ENCODE results near the gene CFAP70. TPM values are rescaled to one million over a fixed set of nuclear protein-coding genes. Genes with fewer than 3 reads are reported as not detected.

The CFAP70 gene
- total RNA-seq, 1 donor from 2014 or later, result 1.7 TPM

DNA sequence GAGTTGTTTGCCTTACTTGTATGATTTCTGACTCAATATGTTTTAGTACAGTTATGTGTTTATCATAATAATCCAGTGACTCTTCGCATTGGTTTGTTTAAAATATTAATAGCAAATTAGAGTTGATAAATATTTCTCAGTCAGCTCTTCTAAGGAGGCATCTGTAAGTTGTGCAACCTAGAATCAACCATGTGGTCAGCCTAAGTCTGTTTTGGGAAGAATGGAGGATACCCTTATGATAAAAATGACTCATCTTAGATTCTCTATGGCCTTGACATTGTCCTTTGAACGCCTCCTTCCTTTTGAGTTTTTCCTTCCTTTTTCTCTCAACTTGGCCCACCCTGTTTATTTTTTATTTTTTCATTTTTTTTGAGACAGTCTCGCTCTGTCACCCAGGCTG lies 130.4 kb downstream of the CFAP70 start:
- Mint-ChIP-seq H3K4me1 (no peaks in the 10 kb centered on the region), H3K27ac (no peak overlapping the region), H3K4me3 (no peak overlapping the region), H3K36me3 (ENCODE audit: low read depth) (peaks cover 34% of the 10 kb centered on the region), H3K9me3 (no peaks in the 10 kb centered on the region), H3K27me3 (no peaks in the 10 kb centered on the region)
- intact Hi-C loops (cut with micrococcal nuclease), result no loop called here
- DNase-seq (no peak), ATAC-seq (ENCODE audit: low read depth) (no peak)
- TF ChIP-seq, protein P1, sequence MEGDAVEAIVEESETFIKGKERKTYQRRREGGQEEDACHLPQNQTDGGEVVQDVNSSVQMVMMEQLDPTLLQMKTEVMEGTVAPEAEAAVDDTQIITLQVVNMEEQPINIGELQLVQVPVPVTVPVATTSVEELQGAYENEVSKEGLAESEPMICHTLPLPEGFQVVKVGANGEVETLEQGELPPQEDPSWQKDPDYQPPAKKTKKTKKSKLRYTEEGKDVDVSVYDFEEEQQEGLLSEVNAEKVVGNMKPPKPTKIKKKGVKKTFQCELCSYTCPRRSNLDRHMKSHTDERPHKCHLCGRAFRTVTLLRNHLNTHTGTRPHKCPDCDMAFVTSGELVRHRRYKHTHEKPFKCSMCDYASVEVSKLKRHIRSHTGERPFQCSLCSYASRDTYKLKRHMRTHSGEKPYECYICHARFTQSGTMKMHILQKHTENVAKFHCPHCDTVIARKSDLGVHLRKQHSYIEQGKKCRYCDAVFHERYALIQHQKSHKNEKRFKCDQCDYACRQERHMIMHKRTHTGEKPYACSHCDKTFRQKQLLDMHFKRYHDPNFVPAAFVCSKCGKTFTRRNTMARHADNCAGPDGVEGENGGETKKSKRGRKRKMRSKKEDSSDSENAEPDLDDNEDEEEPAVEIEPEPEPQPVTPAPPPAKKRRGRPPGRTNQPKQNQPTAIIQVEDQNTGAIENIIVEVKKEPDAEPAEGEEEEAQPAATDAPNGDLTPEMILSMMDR (IDR thresholded peaks at IDR 0.05), result no peak
- CTCF ChIA-PET, result no interaction called here
- POLR2A ChIA-PET, result no interaction called here

DNA sequence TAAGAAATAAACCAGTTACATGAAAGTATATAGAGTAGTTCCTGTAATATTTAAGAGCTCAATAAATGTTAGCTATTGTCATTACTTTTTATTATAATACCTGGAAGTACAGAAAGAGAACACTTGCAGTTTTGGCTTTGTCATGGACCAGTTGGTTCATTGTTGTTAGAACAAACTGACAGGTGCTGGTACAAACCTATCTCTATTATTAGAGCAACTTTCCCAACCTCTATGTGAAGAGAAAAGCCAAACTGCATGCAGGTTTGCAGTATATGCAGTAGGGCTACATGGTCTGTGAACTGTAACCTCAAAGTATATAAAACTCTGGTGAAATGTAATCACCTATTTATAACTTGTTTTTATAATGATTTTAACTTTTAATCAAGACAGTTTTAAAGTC lies 132.0 kb downstream of the CFAP70 start:
- ATAC-seq (ENCODE audit: low read depth), result no peak
- TF ChIP-seq, protein P1 (IDR thresholded peaks at IDR 0.05), result no peak
- H3K9me3 Mint-ChIP-seq, result no peaks in the 10 kb centered on the region
- ChIA-PET POLR2A (no interaction called here), CTCF (no interaction called here)
- no peak for DNase-seq
- no peaks in the 10 kb centered on the region for H3K4me1 Mint-ChIP-seq
- H3K36me3 Mint-ChIP-seq (ENCODE audit: low read depth), result peaks cover 30% of the 10 kb centered on the region
- no peak overlapping the region for H3K4me3 Mint-ChIP-seq
- no peaks in the 10 kb centered on the region for H3K27me3 Mint-ChIP-seq
- H3K27ac Mint-ChIP-seq, result no peak overlapping the region
- intact Hi-C loops (cut with micrococcal nuclease), result no loop called here

DNA sequence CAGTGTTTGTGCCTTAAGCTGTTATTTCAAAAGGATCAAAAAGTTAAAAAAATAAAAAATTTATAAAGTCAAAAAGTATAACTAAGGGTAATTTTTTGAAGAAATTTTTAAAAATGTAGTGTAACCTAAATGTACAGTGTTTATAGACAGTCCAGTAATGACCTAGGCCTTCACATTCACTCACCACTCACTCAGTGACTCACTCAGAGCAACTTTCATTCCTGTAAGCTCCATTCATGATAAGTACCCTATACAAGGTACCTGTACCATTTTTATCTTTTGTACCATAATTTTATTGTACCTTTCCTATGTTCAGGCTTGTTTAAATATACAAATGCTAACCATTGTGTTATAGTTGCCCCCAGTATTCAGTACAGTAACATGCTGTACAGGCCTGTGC lies 133.1 kb downstream of the CFAP70 start:
- Mint-ChIP-seq H3K4me1 (no peaks in the 10 kb centered on the region), H3K27ac (no peak overlapping the region), H3K4me3 (no peak overlapping the region), H3K27me3 (no peaks in the 10 kb centered on the region), H3K36me3 (ENCODE audit: low read depth) (peaks cover 24% of the 10 kb centered on the region), H3K9me3 (no peaks in the 10 kb centered on the region)
- intact Hi-C loops (cut with micrococcal nuclease), result no loop called here
- ChIA-PET POLR2A (no interaction called here), CTCF (no interaction called here)
- ATAC-seq (ENCODE audit: low read depth) (no peak), DNase-seq (no peak)
- TF ChIP-seq, protein P1 (IDR thresholded peaks at IDR 0.05), result no peak

DNA sequence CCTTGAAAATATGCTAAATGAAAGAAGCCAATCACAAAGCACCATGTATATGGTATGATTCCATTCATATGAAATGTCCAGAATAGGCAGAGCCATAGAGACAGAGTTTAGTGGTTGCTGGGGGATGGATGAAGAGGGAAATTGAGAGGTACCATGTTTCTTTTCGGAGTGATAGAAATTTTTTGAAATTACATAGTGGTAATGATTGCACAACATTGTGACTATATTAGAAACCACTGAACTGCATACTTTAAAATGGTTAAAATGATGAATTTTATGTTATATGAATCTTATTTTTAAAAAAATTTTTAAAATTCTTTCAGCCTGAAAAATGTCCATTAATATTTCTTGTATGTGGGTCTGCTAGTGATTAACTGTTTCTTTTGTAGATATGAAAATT lies 137.7 kb downstream of the CFAP70 start:
- H3K36me3 Mint-ChIP-seq (ENCODE audit: low read depth), result peaks cover 40% of the 10 kb centered on the region
- H3K27me3 Mint-ChIP-seq, result no peaks in the 10 kb centered on the region
- intact Hi-C loops (cut with micrococcal nuclease), result no loop called here
- CTCF ChIA-PET, result no interaction called here
- ATAC-seq (ENCODE audit: low read depth) (no peak), DNase-seq (no peak)
- TF ChIP-seq, protein P1 (IDR thresholded peaks at IDR 0.05), result no peak
- no peaks in the 10 kb centered on the region for H3K4me1 Mint-ChIP-seq
- POLR2A ChIA-PET, result no interaction called here
- H3K9me3 Mint-ChIP-seq, result peaks cover 1% of the 10 kb centered on the region
- no peak overlapping the region for H3K4me3 Mint-ChIP-seq
- no peak overlapping the region for H3K27ac Mint-ChIP-seq

DNA sequence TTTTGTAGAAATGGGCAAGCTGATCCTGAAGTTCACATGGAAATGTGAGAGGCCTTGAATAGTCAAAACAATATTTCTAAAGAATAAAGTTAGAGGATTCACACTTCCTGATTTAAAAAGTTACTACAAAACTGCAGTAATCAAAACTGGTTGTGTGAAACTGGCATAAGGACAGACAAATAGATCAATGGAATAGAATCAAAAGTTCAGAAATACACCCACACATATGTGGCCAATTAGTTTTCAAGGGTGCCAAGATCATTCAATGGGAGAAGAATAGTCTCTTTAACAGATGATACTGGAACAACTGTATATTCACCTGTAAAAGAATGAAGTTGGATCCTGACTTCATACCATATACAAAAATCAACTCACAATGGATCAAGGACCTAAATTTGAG lies 139.3 kb downstream of the CFAP70 start:
- DNase-seq (no peak), ATAC-seq (ENCODE audit: low read depth) (no peak)
- no peaks in the 10 kb centered on the region for H3K27me3 Mint-ChIP-seq
- intact Hi-C loops (cut with micrococcal nuclease), result no loop called here
- no peaks in the 10 kb centered on the region for H3K4me1 Mint-ChIP-seq
- H3K27ac Mint-ChIP-seq, result no peak overlapping the region
- no peak overlapping the region for H3K4me3 Mint-ChIP-seq
- TF ChIP-seq, protein P1 (IDR thresholded peaks at IDR 0.05), result no peak
- POLR2A ChIA-PET, result no interaction called here
- CTCF ChIA-PET, result no interaction called here
- peaks cover 51% of the 10 kb centered on the region for H3K36me3 Mint-ChIP-seq (ENCODE audit: low read depth)
- H3K9me3 Mint-ChIP-seq, result peaks cover 4% of the 10 kb centered on the region
